Measurements from ENCODE around the gene C15orf39. TPM values are rescaled to one million over a fixed set of nuclear protein-coding genes. Genes with fewer than 3 reads are reported as not detected.
"Not testable (repeated sequence)": the region's sequence is repeated elsewhere in the genome, so short reads cannot be mapped to it uniquely, and the experiment has no call there.

The C15orf39 gene
- total RNA-seq, 1 experiment from 2014 or later, result 13.3 TPM

DNA sequence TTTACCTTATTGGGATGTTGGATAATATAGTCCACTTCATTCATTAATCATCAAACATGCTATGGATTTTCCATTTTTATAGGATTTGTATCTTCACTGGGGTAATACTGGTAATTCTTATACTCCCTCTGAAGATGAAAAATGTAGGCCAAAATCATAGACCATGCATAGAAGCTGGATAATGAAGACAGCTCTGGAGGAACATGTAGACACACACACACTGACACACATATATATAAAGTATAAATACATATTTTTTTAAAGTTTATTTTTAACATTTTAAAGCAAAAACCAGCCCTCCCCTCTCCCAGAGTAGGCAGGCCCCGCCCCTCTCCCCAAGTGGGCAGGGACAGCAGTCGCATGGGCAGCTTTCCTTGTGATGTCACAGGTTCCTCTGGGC is 56.4 kb downstream of the C15orf39 start, which contains the start of gene GOLGA6C:
TSS of gene GOLGA6C (plus strand) at position 301 of the 400 bp plus-strand sequence. CDS start 265 bp downstream, outside the sequence.
- POLR2A ChIA-PET; H3K4me3 Mint-ChIP-seq (ENCODE audit: unreplicated experiment); H3K4me1 Mint-ChIP-seq (ENCODE audit: insufficient read depth, unreplicated experiment); H3K36me3 Mint-ChIP-seq (ENCODE audit: insufficient read depth, unreplicated experiment); CTCF ChIA-PET; H3K27me3 Mint-ChIP-seq (ENCODE audit: insufficient read depth, unreplicated experiment); H3K27ac Mint-ChIP-seq (ENCODE audit: low read depth, unreplicated experiment); H3K9me3 Mint-ChIP-seq (ENCODE audit: unreplicated experiment); intact Hi-C loops (cut with micrococcal nuclease); DNase-seq (ENCODE audit: unreplicated experiment); BruUV-seq (replicated peaks): not testable (repeated sequence)

DNA sequence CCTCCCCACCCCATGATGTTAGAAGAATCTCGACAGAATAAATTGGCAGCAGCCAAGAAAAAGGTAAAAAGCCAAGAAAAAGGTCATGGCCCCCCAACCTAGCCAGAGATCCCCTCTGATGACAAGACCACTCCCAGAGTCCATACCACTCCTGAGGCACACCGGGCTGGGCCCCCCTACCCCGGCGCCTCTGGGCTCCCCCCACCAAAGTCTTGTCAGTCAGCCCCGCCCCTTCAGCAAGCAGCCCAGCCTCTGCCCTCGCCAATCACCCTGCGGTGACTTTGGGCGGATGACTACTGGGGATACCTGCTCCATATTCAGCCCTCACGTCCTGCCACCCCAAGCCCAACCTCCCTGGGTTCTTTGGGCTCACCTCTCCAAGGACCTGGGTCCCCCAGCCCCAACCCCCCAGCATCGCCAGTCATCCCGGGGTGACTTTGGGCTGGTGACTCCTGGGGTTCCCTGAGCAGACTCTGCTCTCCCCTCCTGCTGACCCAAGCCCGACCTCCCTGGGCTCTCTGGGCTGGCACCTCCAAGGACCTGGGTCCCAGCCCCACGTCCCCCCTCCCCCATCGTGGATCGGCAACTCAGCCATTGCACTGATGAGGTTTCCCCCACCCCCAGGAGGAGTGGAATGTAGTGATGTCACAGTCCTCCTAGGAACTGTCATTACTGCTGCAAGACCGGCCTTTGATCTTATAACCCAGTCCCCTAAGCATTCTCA is 57.1 kb downstream of the C15orf39 start:
- POLR2A ChIA-PET; CTCF ChIA-PET; H3K27ac Mint-ChIP-seq (ENCODE audit: low read depth, unreplicated experiment); DNase-seq (ENCODE audit: unreplicated experiment); H3K4me3 Mint-ChIP-seq (ENCODE audit: unreplicated experiment); H3K36me3 Mint-ChIP-seq (ENCODE audit: insufficient read depth, unreplicated experiment); H3K27me3 Mint-ChIP-seq (ENCODE audit: insufficient read depth, unreplicated experiment); intact Hi-C loops (cut with micrococcal nuclease); H3K9me3 Mint-ChIP-seq (ENCODE audit: unreplicated experiment); H3K4me1 Mint-ChIP-seq (ENCODE audit: insufficient read depth, unreplicated experiment); BruUV-seq (replicated peaks): not testable (repeated sequence)

DNA sequence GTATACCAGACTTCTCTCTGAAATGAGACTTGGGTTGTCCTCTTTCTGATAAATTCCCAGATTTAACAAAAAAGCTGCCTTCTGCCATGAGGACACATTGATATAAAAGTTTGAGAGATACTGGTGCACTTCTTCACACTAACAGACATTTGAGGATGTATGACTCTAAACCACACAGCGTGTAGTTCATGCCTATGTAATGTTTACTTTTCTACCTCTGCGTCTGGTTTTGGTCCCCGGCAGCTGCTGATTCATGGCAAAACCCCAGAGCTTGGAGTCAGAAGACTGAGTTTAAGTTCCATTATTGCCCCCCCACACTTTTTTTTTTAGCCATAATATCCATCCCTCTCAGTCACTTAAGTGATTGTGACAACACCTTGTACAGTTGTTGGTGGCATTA is 58.2 kb downstream of the C15orf39 start:
- intact Hi-C loops (cut with micrococcal nuclease); DNase-seq (ENCODE audit: unreplicated experiment); H3K4me3 Mint-ChIP-seq (ENCODE audit: unreplicated experiment); POLR2A ChIA-PET; BruUV-seq (replicated peaks); H3K27me3 Mint-ChIP-seq (ENCODE audit: insufficient read depth, unreplicated experiment); H3K27ac Mint-ChIP-seq (ENCODE audit: low read depth, unreplicated experiment); CTCF ChIA-PET; H3K9me3 Mint-ChIP-seq (ENCODE audit: unreplicated experiment); H3K4me1 Mint-ChIP-seq (ENCODE audit: insufficient read depth, unreplicated experiment); H3K36me3 Mint-ChIP-seq (ENCODE audit: insufficient read depth, unreplicated experiment): not testable (repeated sequence)

Other genes with a start within 250 kb of the C15orf39 start
- 0.17 TPM in 1 of 2 replicates, not detected in the other for gene RPP25, start 245.1 kb upstream of the C15orf39 start, total RNA-seq (2022)
- 0.54 and 0.96 TPM in 2 replicates for gene SCAMP5, start 206.3 kb upstream of the C15orf39 start, total RNA-seq (2022)
- 20.3 and 25.1 TPM in 2 replicates for gene PPCDC, start 178.3 kb upstream of the C15orf39 start, total RNA-seq (2022)
- not detected in 2 replicates for gene GOLGA6C, start 56.5 kb downstream of the C15orf39 start, total RNA-seq (2022)
- gene GOLGA6D, start 81.0 kb downstream of the C15orf39 start, total RNA-seq (2022), result not detected in 2 replicates
- gene COMMD4, start 134.2 kb downstream of the C15orf39 start, total RNA-seq (2022), result 43.9 and 47.3 TPM in 2 replicates
- 6.6 and 9.5 TPM in 2 replicates for gene NEIL1, start 145.2 kb downstream of the C15orf39 start, total RNA-seq (2022)
- gene MAN2C1, start 166.7 kb downstream of the C15orf39 start, total RNA-seq (2022), result 163 and 165 TPM in 2 replicates
- gene SIN3A, start 249.8 kb downstream of the C15orf39 start, total RNA-seq (2022), result 32.5 and 45.5 TPM in 2 replicates

Data from MCF 10A (cell line).